Stimulated activated CD4-positive, alpha-beta T cell treated with anti-CD3 and anti-CD28 coated beads, Interleukin-4, amount 100 ng/mL, for 1 hour (primary cell): ENCODE measurements around the gene PRPF38B.

Experiments
- DNase-seq: peaks from one replicate; pipeline ENCODE4 v3.0.0-alpha.2; 2020

PRPF38B gene

DNA sequence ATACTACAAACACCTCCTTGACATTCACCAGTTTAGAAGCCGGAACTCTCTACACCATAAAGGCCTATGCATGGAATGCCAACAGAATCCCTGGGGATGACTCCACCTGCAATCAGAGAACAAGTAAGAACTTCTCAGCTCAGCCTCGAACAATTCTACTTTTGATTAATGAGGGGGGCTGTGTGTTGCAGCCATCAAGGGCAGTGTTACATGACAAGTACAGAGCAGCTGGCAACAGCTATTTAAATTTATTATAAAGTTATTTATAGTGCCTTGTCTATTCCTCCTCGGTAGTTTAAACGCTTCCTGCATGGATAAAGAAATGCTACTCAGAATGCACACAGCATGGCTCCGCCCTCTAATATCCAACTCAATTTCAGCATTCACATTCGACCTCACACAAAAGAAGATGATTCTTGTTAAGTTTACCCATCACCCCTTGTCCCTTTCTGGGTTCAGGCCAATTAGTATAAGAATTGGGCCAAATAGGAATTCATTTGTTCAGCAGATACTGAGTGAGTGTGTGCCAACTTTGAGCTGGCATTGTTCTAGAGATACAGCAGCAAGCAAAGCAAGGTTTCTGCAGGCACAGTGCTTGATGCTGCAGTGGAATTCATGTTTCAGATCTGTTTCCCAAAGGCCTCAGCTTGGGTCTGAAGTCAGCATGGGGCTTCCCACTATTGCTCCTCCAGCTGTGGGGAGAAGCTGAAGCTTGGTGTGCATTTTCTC is 27.0 kb downstream of the PRPF38B start:
- DNase-seq: no peak

DNA sequence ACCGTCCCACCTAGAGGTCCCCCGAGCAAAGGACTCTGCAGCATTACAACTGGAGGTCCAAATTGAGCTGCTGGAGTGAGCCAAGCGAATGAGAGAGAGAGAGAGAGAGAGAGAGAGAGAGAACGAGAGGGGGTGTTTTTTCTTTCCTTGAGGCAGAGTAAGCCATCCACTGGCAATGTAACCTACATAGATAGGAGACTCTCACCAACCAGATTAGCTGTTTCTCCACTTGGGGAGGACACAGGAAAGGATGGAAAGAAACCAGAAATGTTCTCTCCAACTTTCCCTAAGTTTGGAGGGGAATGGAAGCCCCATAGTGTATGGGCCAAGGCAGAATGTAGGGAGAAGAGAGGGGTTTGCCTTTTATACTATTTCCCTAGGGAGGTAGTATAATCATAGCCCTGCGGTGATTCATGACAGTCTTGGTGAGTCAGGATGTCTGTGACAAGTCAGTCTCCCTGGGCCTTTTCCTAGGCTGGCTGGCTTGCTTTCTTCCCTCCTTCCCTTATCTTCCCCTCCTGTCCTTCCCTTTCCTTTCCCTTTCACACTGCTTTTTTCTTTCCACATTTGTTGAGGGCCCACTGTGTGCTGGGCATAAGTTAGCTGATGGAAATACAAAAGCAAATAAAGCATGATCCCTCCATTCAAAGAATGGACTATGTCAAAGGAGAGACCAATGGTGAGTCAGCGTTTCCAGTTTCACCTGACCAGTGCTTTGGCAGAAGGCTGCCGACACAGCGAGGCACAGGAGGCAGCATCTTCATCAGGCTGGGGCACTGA is 27.7 kb downstream of the PRPF38B start:
- no peak for DNase-seq

DNA sequence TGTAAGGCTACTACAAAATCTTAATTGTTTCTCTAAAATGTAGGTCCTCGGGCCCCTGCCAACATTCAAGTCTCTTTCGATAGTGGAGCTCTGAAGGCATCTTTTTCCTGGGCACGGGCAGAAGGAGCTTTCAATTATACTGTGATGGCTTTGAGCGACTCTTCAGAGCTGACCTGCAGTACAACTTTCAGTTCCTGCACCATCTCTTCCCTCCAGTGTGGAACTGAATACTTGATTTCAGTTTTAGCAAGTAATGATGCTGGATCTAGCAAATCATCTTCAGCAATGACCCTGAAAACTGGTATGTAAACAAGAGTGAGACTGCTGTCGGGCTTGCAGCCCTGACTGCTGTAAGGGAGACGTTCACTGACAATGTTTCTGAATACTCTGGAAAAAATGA is 30.2 kb downstream of the PRPF38B start:
- DNase-seq: no peak

DNA sequence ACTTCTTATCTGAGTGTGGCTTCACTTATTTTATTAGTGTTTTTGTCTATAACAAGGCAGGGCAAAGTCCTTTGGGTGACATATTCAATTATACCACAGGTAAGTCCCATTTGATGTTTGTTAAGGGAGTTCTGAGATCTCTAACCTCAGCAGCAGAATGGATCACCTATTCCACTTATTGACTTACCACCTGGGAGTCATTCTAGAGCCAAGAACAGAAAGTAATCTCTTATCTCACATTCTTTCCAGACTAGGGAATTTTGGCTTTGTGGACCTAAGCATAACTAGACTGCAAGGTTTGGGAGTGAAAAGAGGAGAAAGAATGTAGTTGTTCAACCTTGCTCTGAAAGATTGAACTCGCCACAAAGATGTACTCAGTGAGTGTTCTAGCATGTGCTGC is 33.8 kb downstream of the PRPF38B start:
- no peak for DNase-seq

DNA sequence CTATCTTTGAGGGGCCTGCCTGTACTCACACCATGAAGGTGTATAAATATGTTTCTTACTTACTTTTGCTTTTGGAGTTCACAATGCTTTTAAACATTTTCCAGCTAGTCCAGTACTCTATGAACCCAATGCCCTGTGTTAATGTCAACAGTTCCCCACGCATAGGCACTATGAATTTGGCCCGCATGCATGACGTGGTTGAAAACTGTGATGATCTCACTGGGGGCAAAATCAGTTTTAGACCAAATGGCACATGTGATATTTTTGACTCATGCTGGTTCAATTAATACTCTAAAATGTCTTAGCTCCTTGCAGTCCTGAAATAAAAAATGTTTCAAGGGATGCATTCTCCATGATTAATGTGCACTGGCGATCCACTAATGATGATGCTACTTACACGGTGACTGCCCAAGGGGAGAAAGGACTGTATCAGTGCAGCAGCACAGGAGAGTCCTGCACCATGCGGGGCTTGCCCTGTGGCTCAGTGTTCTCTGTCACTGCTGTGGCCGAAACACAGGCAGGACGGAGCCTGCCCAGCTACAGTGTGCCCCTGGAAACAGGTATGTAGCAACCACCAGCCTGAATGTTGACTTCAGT is 36.3 kb downstream of the PRPF38B start:
- no peak for DNase-seq

DNA sequence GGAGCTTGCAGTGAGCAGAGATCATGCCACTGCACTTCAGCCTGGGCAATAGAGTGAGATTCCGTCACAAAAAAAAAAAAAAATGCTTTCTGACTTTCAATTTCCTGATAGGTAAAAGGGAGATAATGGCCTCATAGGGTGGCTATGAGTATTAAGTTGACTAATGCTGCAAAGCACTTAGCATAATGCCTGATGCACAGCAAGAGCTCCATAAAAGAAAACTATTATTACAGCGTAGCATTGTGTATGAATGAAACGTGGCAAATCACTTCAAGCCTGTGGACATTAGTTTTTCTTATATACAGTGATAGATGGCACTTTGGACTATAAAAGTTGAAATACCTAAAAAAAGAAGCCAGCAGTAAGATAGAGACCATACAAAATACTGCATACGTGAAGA is 37.4 kb downstream of the PRPF38B start:
- no peak for DNase-seq

DNA sequence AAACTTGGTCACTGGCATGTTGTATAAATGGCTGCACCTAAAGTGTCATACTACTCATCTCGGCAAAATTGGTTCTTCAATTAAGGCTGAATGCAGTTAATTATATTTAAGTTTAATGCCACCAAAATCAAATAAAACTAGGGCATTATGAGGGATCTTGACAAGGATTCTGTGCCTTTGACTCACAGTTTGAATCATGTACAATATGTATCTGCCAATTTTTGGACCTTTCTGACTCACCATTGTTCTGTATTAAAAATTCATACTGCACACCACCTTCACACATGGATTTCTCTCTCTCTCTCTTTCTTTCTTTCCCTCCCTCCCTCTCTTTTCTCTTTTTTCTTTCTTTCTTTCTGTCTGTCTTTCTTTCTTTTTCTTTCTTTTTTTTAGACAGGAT is 40.3 kb downstream of the PRPF38B start:
- no peak for DNase-seq

DNA sequence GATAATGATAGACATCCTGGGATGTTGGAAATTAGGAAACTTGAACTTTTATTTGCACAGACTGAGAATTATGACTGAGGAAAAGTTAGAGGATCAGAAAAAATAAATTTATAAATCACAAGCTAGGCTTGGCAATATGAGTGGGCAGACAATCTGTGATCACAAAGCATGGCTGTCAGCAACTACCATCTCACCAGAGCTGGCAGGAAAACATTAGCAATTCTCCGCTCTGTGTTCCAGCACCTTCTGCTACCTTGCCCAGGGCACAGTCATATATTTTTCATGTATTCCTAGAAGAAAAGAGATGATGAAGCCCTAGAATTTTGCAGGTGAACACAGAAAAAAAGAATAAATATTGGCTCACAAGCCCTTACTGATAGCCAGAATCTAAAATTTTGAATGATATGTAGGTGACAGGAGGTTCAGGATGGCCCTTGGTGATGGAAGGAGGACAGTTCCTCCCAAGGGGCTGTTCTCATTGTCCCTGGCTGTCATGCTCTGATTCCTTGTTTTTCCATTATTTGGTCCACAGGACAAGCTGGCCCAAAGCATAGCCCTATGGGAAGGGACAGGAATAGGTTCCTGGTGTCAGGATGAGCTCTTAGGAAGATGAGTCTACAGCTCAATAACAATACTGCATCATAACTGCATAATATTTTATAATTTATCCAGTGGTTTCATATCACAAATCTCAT is 42.2 kb downstream of the PRPF38B start:
- no peak for DNase-seq

DNA sequence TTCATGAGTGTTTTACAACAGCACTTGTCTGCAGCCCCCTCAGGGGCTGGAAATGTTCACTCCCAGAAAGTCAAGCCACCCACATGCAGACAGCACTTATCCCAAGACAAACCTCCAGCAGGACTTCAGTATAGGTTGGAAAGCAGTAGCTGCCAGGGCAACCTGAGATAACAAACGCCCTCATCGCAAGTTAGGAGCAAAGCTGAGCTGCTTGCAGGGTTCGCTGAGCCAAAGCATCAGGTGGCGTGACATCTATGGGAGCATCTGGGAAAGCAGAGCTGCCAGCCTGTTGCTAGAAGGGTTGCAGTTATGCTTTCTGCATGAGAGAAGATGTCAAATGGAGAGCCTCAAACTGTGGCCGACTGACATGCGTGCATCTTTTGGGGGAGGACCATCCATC is 50.1 kb downstream of the PRPF38B start:
- no peak for DNase-seq

DNA sequence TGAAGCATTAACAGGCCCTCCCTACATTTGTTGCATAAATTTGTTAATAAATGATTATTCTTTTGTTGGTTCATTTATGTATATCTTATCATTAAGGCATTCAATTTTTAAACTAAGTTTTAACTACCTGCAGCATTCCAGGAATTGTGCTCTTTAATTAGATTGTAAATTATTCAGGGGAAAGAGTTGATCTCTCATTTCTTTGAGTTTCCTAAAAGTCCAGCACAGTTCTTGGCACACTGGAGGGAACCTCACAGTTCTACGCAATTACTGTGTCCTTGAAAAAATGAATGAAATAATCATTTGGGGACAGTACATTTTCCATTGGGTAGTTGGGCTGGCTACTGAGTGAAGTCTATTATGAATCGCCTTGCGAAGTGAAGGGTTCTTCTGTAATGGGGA is 53.9 kb downstream of the PRPF38B start:
- DNase-seq: no peak

DNA sequence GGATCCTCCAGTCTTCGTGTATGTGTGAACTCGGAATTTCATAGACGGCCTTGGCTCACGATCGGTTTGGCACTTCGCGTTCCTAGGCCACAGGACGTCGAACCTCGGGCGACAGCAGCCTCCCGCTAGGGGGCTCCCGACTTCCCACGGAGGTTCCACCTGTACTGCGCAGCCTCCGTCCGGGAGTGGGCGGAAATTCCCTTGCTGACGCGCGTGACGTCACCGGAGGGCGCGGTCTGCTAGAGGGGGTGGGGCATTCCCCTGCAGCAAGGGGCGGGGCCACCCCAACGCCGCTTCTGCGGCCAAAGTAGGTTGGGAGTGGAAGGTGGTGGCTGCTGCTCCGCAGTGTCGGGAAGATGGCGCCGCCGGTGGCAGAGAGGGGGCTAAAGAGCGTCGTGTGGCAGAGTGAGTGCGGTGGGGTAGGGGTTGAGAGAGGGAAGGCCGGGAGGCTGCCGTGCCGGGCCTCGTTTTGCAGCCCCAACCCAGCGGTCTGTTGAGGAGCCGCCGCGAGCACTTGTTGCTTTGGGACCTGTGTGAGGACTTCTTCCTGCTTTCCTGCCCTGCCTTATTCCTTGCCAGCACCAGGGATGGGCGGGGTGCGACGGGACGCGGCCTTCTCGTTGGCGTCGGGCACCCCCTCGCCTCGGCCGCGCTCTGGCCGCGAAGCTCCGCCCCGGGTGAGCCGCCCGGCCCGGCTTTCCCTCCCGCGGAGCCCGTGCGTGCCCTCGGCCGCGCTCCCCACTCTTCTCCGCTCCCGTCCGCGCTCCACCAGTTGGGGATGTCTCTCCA is 54.5 kb downstream of the PRPF38B start, which contains the start of gene STXBP3:
Gene STXBP3 (plus strand): TSS at position 293 of the 789 bp plus-strand sequence. CDS start 64 bp downstream, at position 357.
- DNase-seq: peak; percentile 100

DNA sequence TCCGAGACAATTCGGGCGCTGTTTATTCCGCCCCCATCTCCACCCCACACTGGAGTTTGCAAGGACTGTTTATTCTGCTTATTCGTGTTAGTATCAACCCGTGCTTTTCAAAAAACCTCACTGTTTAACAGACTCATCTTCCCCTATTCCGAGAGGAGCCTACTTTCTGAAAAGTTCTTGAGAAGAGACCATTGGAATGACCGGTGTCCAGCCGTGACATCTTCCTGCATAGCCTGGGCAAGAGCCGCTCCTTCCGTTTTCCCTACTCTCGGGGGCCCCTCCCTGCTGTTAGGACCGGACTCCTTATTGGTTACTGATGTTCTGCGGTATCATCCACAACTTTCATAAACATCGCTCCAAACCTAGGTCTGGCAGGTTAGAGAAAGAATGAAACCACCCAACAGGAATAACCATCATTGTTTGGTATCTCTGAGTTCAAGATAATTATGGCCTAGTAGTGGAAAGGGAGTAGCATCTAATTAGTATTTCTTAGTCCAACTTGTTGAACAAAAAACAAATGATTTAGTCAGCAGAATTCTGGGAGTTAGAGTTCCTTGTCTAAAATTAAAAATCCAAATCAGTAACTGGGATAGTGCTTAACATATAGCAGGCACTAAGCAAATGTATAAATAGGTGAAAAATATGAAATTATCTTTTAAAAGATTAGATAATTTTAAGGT is 55.2 kb downstream of the PRPF38B start:
- peak; percentile 11 for DNase-seq

DNA sequence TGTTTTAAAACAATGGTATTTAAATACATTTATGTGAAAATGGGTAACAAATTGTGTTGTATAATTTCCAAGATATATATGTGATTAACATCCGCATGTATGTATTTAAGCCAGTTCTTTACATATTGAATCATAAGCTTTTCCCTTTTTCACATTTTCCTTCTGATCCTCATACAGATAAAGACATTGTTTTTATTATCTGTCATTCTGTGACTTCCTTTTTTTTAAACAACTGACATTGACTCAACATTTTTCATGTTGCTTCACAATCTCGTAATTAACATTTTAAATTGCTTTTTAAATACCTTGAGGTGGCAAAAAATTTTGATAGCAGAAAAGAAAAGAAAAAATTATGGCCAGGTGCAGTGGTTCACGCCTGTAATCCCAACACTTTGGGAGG is 55.8 kb downstream of the PRPF38B start:
- DNase-seq: no peak

DNA sequence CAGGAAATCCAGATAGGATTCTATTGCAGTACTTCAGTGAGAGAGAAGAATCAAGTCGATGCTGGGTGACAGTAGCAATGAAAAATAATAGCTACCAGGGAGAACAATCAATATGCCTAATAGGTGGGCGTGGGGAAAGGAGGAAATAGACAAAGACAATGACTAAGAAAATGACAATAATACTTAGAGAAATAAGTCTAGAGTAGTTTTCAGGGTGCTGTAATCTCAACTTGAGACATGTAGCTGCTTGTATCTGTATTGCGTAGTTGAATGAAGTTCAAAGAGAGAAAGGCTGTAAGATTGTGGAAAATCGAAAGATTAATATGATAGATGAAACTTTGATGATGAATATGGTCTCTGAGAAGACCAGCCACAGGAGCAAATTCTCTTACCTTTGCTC is 57.0 kb downstream of the PRPF38B start:
- no peak for DNase-seq

DNA sequence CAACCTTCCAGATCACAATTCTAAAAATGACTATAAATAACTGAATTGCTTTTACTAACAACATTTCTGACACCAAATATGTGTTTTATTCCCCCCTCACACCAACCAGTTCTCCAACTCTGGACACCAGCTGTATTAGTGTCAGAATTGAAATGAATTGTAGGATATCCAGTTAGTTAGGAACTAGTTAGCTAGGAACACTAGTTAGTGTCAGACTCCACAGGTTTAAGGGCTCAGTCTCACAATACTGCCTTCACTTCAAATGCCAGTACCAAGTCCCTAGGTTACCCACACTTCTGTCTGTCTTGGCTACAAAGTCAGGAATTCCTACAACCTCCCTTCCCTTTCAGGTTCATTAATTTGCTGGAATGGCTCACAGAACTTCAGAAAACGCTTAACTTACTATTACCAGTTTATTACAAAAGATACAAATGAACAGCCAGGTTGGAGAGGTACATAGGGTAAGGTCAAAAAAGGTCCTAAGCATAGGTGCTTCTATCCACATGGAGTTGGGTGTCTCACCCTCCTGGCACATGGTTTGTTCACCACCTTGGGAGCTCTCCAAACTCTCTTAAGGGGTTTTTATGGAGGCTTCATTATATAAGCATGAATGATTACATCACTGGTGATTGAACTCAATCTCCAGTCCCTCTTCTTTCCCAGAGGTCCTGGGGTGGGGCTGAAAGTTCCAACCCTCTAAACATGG is 58.5 kb downstream of the PRPF38B start:
- DNase-seq: no peak
